Neural progenitor cell (in vitro differentiated cells): Measurements from ENCODE around the gene SNAP25. TPM values are rescaled to one million over a fixed set of nuclear protein-coding genes. Genes with fewer than 3 reads are reported as not detected.

ENCODE experiments used
- DNase-seq: peaks from one replicate; pipeline ENCODE4 v3.0.0-alpha.2; 2016; ENCODE audit warnings: low spot score
- H2AFZ ChIP-seq: fragments of 200-600 bp; sonication (generic); replicated peaks from 2 replicates; pipeline ENCODE4 v1.6.1; 2016; ENCODE audit warnings: antibody characterized with exemption
- H3F3A ChIP-seq: fragments of 200-600 bp; sonication (generic); 2 replicates; pipeline ENCODE4 v1.6.1; 2016; ENCODE audit warnings: antibody characterized with exemption, low read depth
- H3K27ac ChIP-seq: fragments of 200-600 bp; sonication (generic); 2 replicates; pipeline ENCODE4 v1.5.1; 2016; ENCODE audit warnings: mild to moderate bottlenecking
- H3K27me3 ChIP-seq: fragments of 200-600 bp; sonication (generic); 2 replicates; pipeline ENCODE4 v1.6.1; 2016; ENCODE audit warnings: mild to moderate bottlenecking, moderate library complexity
- H3K36me3 ChIP-seq: fragments of 200-600 bp; sonication (generic); 2 replicates; pipeline ENCODE4 v1.5.1; 2016
- H3K4me1 ChIP-seq: fragments of 200-600 bp; sonication (generic); 2 replicates; pipeline ENCODE4 v1.6.1; 2016; ENCODE audit warnings: mixed run types
- H3K4me2 ChIP-seq: fragments of 200-600 bp; sonication (generic); 2 replicates; pipeline ENCODE4 v1.6.1; 2016
- H3K4me3 ChIP-seq: fragments of 200-600 bp; sonication (generic); 2 replicates; pipeline ENCODE4 v1.5.1; 2016
- H3K79me2 ChIP-seq: fragments of 200-600 bp; sonication (generic); 2 replicates; pipeline ENCODE4 v1.6.1; 2016; ENCODE audit warnings: low read depth
- H3K9ac ChIP-seq: fragments of 200-600 bp; sonication (generic); 2 replicates; pipeline ENCODE4 v1.6.1; 2016
- H3K9me3 ChIP-seq: fragments of 200-600 bp; sonication (generic); 2 replicates; pipeline ENCODE4 v1.5.1; 2016; ENCODE audit warnings: low read depth
- H4K20me1 ChIP-seq: fragments of 200-600 bp; sonication (generic); 2 replicates; pipeline ENCODE4 v1.6.1; 2016; ENCODE audit warnings: low read depth
- H3K27ac Mint-ChIP-seq: 3 replicates; pipeline ENCODE4 v1.8.0; 2021; ENCODE audit warnings: mixed read lengths
- H3K27me3 Mint-ChIP-seq: 2 replicates; pipeline ENCODE4 v1.8.0; 2022; ENCODE audit warnings: low read depth, mild to moderate bottlenecking, inconsistent platforms, moderate library complexity, mixed read lengths; ENCODE audit not compliant: insufficient read depth
- H3K36me3 Mint-ChIP-seq: 3 replicates; pipeline ENCODE4 v1.8.0; 2021; ENCODE audit warnings: mixed read lengths
- H3K4me1 Mint-ChIP-seq: 3 replicates; pipeline ENCODE4 v1.8.0; 2021; ENCODE audit warnings: mixed read lengths
- H3K4me3 Mint-ChIP-seq: 3 replicates; pipeline ENCODE4 v1.8.0; 2021; ENCODE audit warnings: mild to moderate bottlenecking, moderate library complexity, mixed read lengths
- H3K9me3 Mint-ChIP-seq: 3 replicates; pipeline ENCODE4 v1.8.0; 2020; ENCODE audit warnings: mixed read lengths
- CTCF ChIP-seq: fragments of 200-600 bp; sonication (generic); IDR thresholded peaks from 2 replicates; pipeline ENCODE4 v1.5.1; 2017; ENCODE audit warnings: antibody characterized with exemption, mild to moderate bottlenecking
- EZH2 ChIP-seq: fragments of 200-600 bp; sonication (generic); IDR thresholded peaks from 2 replicates; pipeline ENCODE4 v1.6.1; 2017; ENCODE audit warnings: antibody characterized with exemption, mild to moderate bottlenecking, moderate library complexity
- EZH2phosphoT487 ChIP-seq: fragments of 200-600 bp; sonication (generic); IDR thresholded peaks from 2 replicates; pipeline ENCODE4 v1.6.1; 2017; ENCODE audit warnings: antibody characterized with exemption
- total RNA-seq: library from RNA; depleted of rRNA; stranded (reverse); fragments of >200 nt; gene quantifications from 2 replicates; pipeline ENCODE4 v1.2.3, GENCODE V29; 2015; ENCODE audit warnings: low replicate concordance

SNAP25 gene
- total RNA-seq, 1 donor from 2014 or later, result not detected

- Histone ChIP-seq H4K20me1 (no peaks in the 10 kb centered on the region), H3K4me1 (no peaks in the 10 kb centered on the region), H3K27me3 (no peaks in the 10 kb centered on the region), H2AFZ (no peak overlapping the region), H3K9ac (no peak overlapping the region), H3K4me3 (no peak overlapping the region), H3K36me3 (no peaks in the 10 kb centered on the region), H3K9me3 (no peaks in the 10 kb centered on the region), H3K79me2 (no peaks in the 10 kb centered on the region), H3K4me2 (no peak overlapping the region), H3F3A (no peaks in the 10 kb centered on the region), H3K27ac (no peak overlapping the region)
- TF ChIP-seq EZH2phosphoT487 (no peak), CTCF (no peak), EZH2 (no peak)
- no peak for DNase-seq
- Mint-ChIP-seq H3K27ac (no peak overlapping the region), H3K4me3 (no peak overlapping the region), H3K4me1 (peaks cover 9% of the 10 kb centered on the region), H3K27me3 (peaks cover 10% of the 10 kb centered on the region), H3K36me3 (no peaks in the 10 kb centered on the region), H3K9me3 (no peaks in the 10 kb centered on the region)
Observed at GRCh38 chr20:10278412-10278811, 59.8 kb downstream of the SNAP25 start.

GRCh38 chr20:10280018-10280908 lies 61.6 kb downstream of the SNAP25 start:
- no peaks in the 10 kb centered on the region for H3K36me3 Mint-ChIP-seq
- H3K27me3 ChIP-seq, result no peaks in the 10 kb centered on the region
- H3K9ac ChIP-seq, result no peak overlapping the region
- TF ChIP-seq EZH2 (no peak), CTCF (no peak), EZH2phosphoT487 (no peak)
- no peak overlapping the region for H3K4me3 ChIP-seq
- H3K27me3 Mint-ChIP-seq, result peaks cover 6% of the 10 kb centered on the region
- H3K36me3 ChIP-seq, result no peaks in the 10 kb centered on the region
- H3K4me3 Mint-ChIP-seq, result no peak overlapping the region
- H3K27ac Mint-ChIP-seq, result no peak overlapping the region
- H3K9me3 Mint-ChIP-seq, result no peaks in the 10 kb centered on the region
- no peaks in the 10 kb centered on the region for H3F3A ChIP-seq
- H2AFZ ChIP-seq, result no peak overlapping the region
- DNase-seq, result no peak
- no peaks in the 10 kb centered on the region for H3K79me2 ChIP-seq
- H4K20me1 ChIP-seq, result no peaks in the 10 kb centered on the region
- H3K4me2 ChIP-seq, result no peak overlapping the region
- H3K4me1 ChIP-seq, result no peaks in the 10 kb centered on the region
- no peaks in the 10 kb centered on the region for H3K9me3 ChIP-seq
- peaks cover 9% of the 10 kb centered on the region for H3K4me1 Mint-ChIP-seq
- H3K27ac ChIP-seq, result no peak overlapping the region

GRCh38 chr20:10281911-10282310 lies 63.3 kb downstream of the SNAP25 start:
- no peaks in the 10 kb centered on the region for H3K36me3 ChIP-seq
- no peak for DNase-seq
- H3K4me3 ChIP-seq, result no peak overlapping the region
- TF ChIP-seq CTCF (no peak), EZH2 (no peak), EZH2phosphoT487 (no peak)
- no peak overlapping the region for H3K9ac ChIP-seq
- Mint-ChIP-seq H3K4me3 (no peak overlapping the region), H3K9me3 (no peaks in the 10 kb centered on the region), H3K4me1 (peaks cover 9% of the 10 kb centered on the region), H3K27ac (no peak overlapping the region), H3K27me3 (peaks cover 4% of the 10 kb centered on the region), H3K36me3 (no peaks in the 10 kb centered on the region)
- H3K79me2 ChIP-seq, result no peaks in the 10 kb centered on the region
- no peaks in the 10 kb centered on the region for H3K4me1 ChIP-seq
- H3K27me3 ChIP-seq, result no peaks in the 10 kb centered on the region
- H4K20me1 ChIP-seq, result no peaks in the 10 kb centered on the region
- no peaks in the 10 kb centered on the region for H3F3A ChIP-seq
- H3K9me3 ChIP-seq, result no peaks in the 10 kb centered on the region
- H3K4me2 ChIP-seq, result no peak overlapping the region
- no peak overlapping the region for H2AFZ ChIP-seq
- H3K27ac ChIP-seq, result no peak overlapping the region
